Heart right ventricle (tissue), 16 donors: ENCODE measurements around the gene FAM53A. TPM values are rescaled to one million over a fixed set of nuclear protein-coding genes. Genes with fewer than 3 reads are reported as not detected.

Experiments used
- ATAC-seq, 8 donors: fragments of 200-7000 bp; cut with Tn5 transposase; one replicate each; pipeline ENCODE4 v1.9.1; 2020; ENCODE audit warnings: mild to moderate bottlenecking in 8 of 8, moderate library complexity in 8 of 8, moderate number of reproducible peaks in 1 of 8
- DNase-seq, 2 donors: peaks; one replicate each; pipeline ENCODE4 v3.0.0-alpha.2; 2020
- H3K27ac ChIP-seq, 10 donors: fragments of 200-600 bp; sonication (generic) in 2 of 10; one replicate each; pipeline versions ENCODE4 v1.5.0 to v1.8.0; 2020 to 2022; ENCODE audit warnings: mild to moderate bottlenecking in 3 of 10
- H3K27me3 ChIP-seq, 7 donors: fragments of 200-600 bp; one replicate each; pipeline ENCODE4 v1.8.0; 2021 to 2022; ENCODE audit warnings: mild to moderate bottlenecking in 2 of 7
- H3K36me3 ChIP-seq, 9 donors: fragments of 200-600 bp; sonication (generic) in 1 of 9; one replicate each; pipeline versions ENCODE4 v1.5.0 to v1.8.0; 2020 to 2022; ENCODE audit warnings: mild to moderate bottlenecking in 2 of 9
- H3K4me1 ChIP-seq, 9 donors: fragments of 200-600 bp; sonication (generic) in 1 of 9; one replicate each; pipeline versions ENCODE4 v1.5.0 to v1.8.0; 2020 to 2022; ENCODE audit warnings: mild to moderate bottlenecking in 4 of 9
- H3K4me3 ChIP-seq, 10 donors: fragments of 200-600 bp; sonication (generic) in 2 of 10; one replicate each; pipeline versions ENCODE4 v1.5.0 to v1.8.0; 2020 to 2022; ENCODE audit warnings: mild to moderate bottlenecking in 7 of 10, moderate library complexity in 2 of 10
- H3K9me3 ChIP-seq, 11 donors: fragments of 200-600 bp in 10 of 11; sonication (generic) in 2 of 11; one replicate each; pipeline versions ENCODE4 v1.5.0 to v1.8.0; 2013 to 2022; ENCODE audit warnings: mild to moderate bottlenecking in 2 of 11, control low read depth in 1 of 11, moderate library complexity in 1 of 11
- WGBS, 2 donors: extraction: QIAGEN DNeasy Blood & Tissue Kit; methylation state at CpG; one replicate each; pipeline ENCODE4 v1.1.7; 2013; ENCODE audit warnings: inconsistent platforms in 1 of 2; 5-methylcytosine and 5-hydroxymethylcytosine counted together
- intact Hi-C, 10 donors: fragments of 100-400 bp; cut with DNase I; formaldehyde crosslinking; loops; one replicate each; pipeline versions ENCODE4 v1.11.1 to v1.14.2; 2022
- polyA plus RNA-seq, 2 donors: library from polyadenylated mRNA; stranded (reverse); fragments of 200-250 nt; gene quantifications; one replicate each; pipeline ENCODE4 v1.2.3, GENCODE V29; 2013
- total RNA-seq, 10 donors: library from RNA; stranded (reverse); fragmentation: NEBNext Ultra II Directional in 3 of 10; extraction: Animal tissue kit (Norgen Biotek cat#: 25700) in 3 of 10; gene quantifications; one replicate each; pipeline versions ENCODE4 v1.2.1 to v1.2.4, GENCODE V29; 2021 to 2023
- TF ChIP-seq, protein P1 (sequence below), 9 donors: fragments of 200-600 bp; sonication (generic) in 2 of 9; IDR thresholded peaks; one replicate each; pipeline versions ENCODE4 v1.5.0 to v1.8.0; 2021 to 2022; ENCODE audit warnings: antibody characterized with exemption in 9 of 9, mild to moderate bottlenecking in 5 of 9, moderate library complexity in 1 of 9
- donor health status: Arrhythmogenic right ventricular cardiomyopathy.
- donor health status: ischemic (EF 13 %, LVEDD 7.1; RV severe dilation, severe dysfunction).
- donor health status: healthy with polysubstance abuse.
- donor health status: DM: no; HTN: yes; CAD: no.
- donor health status: DM: no; HTN: no; CAD: no.
- donor health status: ischemic (EF 25% LVEDD 6.9; RV normal size, moderate dysfunction).
- donor health status: ischemic (EF 25% LVEDD 5.7; RV mildly dilated, moderate dysfunction).
- donor health status: healthy.
- donor health status: DM: yes; HTN: yes; CAD: no.
- donor health status: Ischemic cardiomyopathy.
- donor health status: ischemic (EF 35%, LVEDD 5.7; RV mildly dilated, moderate dysfunction).
- donor health status: nonischemic (EF 11% LVEDD 7.7; RV severe dilation, severe dysfunction).
- donor health status: DM: yes; HTN: yes; CAD: no.
- donor health status: PGD.
- donor health status: ischemic (EF 29% LVEDD 5.4; RV normal size, mild dysfunction).
- donor health status: nonischemic (EF 23%, LVEDD 6.1; RV moderate dilation, normal function).

Gene FAM53A
- total and polyA plus RNA-seq, 12 donors = 0.24 to 1.5 (median 0.74) TPM

DNA sequence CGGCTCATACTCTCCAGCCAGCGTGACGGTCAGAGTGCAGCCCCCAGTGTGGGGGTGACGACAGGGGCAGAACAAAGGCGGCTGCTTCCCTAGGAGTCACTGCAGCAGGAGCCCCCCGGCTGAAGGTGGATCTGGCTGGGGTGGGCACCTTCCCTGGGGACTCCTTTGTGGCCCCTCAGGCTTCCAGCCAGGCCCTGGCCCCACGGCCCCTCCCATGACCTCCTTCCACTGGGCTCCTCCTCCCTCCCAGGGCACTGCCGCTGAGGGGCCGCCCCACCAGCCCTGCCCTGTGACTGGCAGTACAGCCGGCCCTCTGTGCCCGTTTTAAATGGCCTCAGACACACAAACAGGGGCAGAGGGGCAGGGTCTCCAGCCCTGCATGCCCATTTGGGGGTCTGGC lies 61.9 kb downstream of the FAM53A start:
- intact Hi-C loops = loop anchor here in 1 of 10 donors (5.0 kb wide), 1 partner anchor 260 kb away; no protein-coding TSS in a partner anchor
- DNase-seq (no peak), ATAC-seq (no peak)
- Histone ChIP-seq H3K36me3 (no peaks in the 10 kb centered on the region), H3K4me1 (no peaks in the 10 kb centered on the region), H3K27me3 (no peaks in the 10 kb centered on the region), H3K9me3 (peaks cover 0 to 9% (median 0%) of the 10 kb centered on the region in 11 donors), H3K4me3 (no peak overlapping the region), H3K27ac (no peak overlapping the region)
- TF ChIP-seq, protein P1, sequence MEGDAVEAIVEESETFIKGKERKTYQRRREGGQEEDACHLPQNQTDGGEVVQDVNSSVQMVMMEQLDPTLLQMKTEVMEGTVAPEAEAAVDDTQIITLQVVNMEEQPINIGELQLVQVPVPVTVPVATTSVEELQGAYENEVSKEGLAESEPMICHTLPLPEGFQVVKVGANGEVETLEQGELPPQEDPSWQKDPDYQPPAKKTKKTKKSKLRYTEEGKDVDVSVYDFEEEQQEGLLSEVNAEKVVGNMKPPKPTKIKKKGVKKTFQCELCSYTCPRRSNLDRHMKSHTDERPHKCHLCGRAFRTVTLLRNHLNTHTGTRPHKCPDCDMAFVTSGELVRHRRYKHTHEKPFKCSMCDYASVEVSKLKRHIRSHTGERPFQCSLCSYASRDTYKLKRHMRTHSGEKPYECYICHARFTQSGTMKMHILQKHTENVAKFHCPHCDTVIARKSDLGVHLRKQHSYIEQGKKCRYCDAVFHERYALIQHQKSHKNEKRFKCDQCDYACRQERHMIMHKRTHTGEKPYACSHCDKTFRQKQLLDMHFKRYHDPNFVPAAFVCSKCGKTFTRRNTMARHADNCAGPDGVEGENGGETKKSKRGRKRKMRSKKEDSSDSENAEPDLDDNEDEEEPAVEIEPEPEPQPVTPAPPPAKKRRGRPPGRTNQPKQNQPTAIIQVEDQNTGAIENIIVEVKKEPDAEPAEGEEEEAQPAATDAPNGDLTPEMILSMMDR (IDR thresholded peaks at IDR 0.05) = no peak
- 74 to 75% methylated on average over 11 of the region's 11 CpGs for WGBS, 2 donors

DNA sequence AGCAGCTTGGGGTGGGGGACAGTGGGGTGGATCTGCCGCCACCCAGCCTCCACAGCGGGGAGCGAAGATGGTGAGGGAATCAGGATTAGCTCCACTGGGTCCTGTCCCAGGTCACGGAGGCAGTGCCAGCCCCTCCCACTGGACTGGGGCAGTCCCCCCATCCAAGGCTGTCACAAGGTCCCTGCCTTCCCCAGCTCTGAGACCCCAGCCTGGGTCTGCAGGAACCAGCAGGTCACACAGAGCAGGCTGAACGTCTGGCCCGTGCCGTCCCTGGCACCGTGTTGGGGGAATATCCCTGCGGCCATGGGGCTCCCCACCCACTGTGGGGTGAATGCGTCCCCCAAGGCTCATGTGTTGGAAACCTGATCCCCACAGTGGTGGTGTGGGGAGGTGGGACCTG lies 62.6 kb downstream of the FAM53A start:
- intact Hi-C loops = loop anchor here in 1 of 10 donors (5.0 kb wide), 1 partner anchor 259 kb away; no protein-coding TSS in a partner anchor
- 83 to 85% methylated on average over 10 of the region's 10 CpGs for WGBS, 2 donors
- H3K27me3 ChIP-seq = no peaks in the 10 kb centered on the region
- H3K36me3 ChIP-seq = no peaks in the 10 kb centered on the region
- ATAC-seq (no peak), DNase-seq (no peak)
- H3K4me3 ChIP-seq = no peak overlapping the region
- H3K4me1 ChIP-seq = peaks cover 0 to 4% (median 0%) of the 10 kb centered on the region in 9 donors
- H3K9me3 ChIP-seq = peaks cover 0 to 11% (median 0%) of the 10 kb centered on the region in 11 donors
- TF ChIP-seq, protein P1 (IDR thresholded peaks at IDR 0.05) = no peak
- no peak overlapping the region for H3K27ac ChIP-seq

DNA sequence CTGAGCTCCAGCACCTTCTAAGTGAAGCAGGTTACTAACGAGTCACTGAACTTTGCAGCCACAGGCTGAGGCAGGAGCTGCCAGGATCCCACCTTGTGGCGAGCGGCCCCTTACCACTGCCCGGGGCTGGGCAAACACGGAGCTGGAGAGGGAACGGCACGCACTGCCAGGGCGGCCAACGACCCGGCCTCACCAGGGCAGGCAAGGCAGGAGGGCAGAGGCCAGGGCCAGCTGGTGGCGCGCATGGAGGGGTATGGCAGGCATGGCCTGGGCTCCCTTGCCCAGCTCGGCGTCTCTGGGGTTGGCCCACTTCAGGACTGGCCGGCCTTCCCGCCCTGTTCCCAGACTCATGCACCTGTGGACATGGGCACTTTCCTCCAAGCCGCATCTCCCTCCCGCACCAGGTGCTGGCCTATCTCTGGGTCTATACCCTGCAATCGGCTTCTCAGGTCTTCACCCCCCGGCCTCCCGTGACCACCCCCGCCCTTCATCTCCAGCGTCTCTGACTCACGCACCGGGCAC lies 64.9 kb downstream of the FAM53A start:
- intact Hi-C loops = no loop called here
- H3K4me3 ChIP-seq = no peak overlapping the region
- WGBS, 2 donors = 90 to 93% methylated on average over 25 of the region's 25 CpGs
- H3K27me3 ChIP-seq = peaks cover 0 to 5% (median 0%) of the 10 kb centered on the region in 7 donors
- ATAC-seq (no peak), DNase-seq (no peak)
- peaks cover 0 to 7% (median 0%) of the 10 kb centered on the region in 9 donors for H3K4me1 ChIP-seq
- no peaks in the 10 kb centered on the region for H3K36me3 ChIP-seq
- TF ChIP-seq, protein P1 (IDR thresholded peaks at IDR 0.05) = no peak
- peaks cover 0 to 11% (median 0%) of the 10 kb centered on the region in 11 donors for H3K9me3 ChIP-seq
- no peak overlapping the region for H3K27ac ChIP-seq

DNA sequence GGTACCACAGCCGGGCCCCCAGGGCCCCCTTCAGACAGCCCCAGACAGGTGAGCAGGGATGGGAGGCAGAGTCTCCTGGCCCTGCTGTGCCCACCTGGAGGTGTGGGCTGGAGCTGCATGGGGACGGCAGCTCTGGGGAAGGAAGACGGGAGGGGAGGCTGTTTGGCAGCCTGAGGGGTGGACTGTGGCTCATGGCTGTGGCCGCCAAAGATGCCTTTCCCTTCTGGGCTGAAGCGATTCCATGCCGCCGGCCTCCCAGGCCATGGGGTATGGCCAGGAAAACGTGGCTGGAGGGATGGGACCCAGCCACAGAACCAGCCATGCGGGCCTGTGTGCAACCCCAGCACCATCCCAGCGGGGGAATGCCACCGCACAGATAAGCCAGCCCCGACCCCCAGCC lies 65.7 kb downstream of the FAM53A start:
- WGBS, 2 donors = 83 to 87% methylated on average over 10 to 12 of the region's 12 CpGs
- H3K4me1 ChIP-seq = peaks cover 0 to 7% (median 0%) of the 10 kb centered on the region in 9 donors
- intact Hi-C loops = no loop called here

More for the DNA sequence above, 65.7 kb downstream of the FAM53A start:
- H3K36me3 ChIP-seq = no peaks in the 10 kb centered on the region
- ATAC-seq (no peak), DNase-seq (no peak)
- TF ChIP-seq, protein P1 (IDR thresholded peaks at IDR 0.05) = no peak
- H3K4me3 ChIP-seq = no peak overlapping the region
- peaks cover 0 to 5% (median 0%) of the 10 kb centered on the region in 7 donors for H3K27me3 ChIP-seq
- H3K27ac ChIP-seq = no peak overlapping the region
- peaks cover 0 to 11% (median 0%) of the 10 kb centered on the region in 11 donors for H3K9me3 ChIP-seq
